GM12801 (cell line): ENCODE results near the gene DEPDC5.

Experiments
- CTCF ChIP-seq: IDR thresholded peaks from one replicate; pipeline ENCODE4 v1.5.1; 2011; ENCODE audit warnings: control low read depth; ENCODE audit not compliant: insufficient read length; ENCODE audit errors: extremely low read depth

DEPDC5 gene

GRCh38 chr22:31752096-31752847 lies 1.5 kb upstream of the DEPDC5 start:
- no peak for TF ChIP-seq CTCF

- no peak for TF ChIP-seq CTCF
Measured at GRCh38 chr22:31753005-31753633, 700 bp upstream of the DEPDC5 start.

- no peak for TF ChIP-seq CTCF
Measured at GRCh38 chr22:31754813-31755212, 994 bp downstream of the DEPDC5 start.

- no peak for TF ChIP-seq CTCF
Measured at GRCh38 chr22:31757265-31757664, 3.4 kb downstream of the DEPDC5 start.

- no peak for TF ChIP-seq CTCF
Measured at GRCh38 chr22:31764785-31765184, 11.0 kb downstream of the DEPDC5 start.

- no peak for TF ChIP-seq CTCF
Measured at GRCh38 chr22:31768422-31769059, 14.7 kb downstream of the DEPDC5 start.

GRCh38 chr22:31773416-31773815 lies 19.6 kb downstream of the DEPDC5 start:
- TF ChIP-seq CTCF = no peak
